PC-3 (cell line): ENCODE measurements around the gene CXXC1.

ENCODE experiments used
- EZH2 ChIP-seq: fragments of 300-600 bp; sonication (generic); IDR thresholded peaks from one replicate; pipeline ENCODE4 v1.6.1; 2017; ENCODE audit warnings: antibody characterized with exemption, mild to moderate bottlenecking, low read length; ENCODE audit not compliant: unreplicated experiment
- TF ChIP-seq, protein P1 (sequence below): fragments of 300-600 bp; sonication (generic); conservative IDR thresholded peaks from 2 replicates; pipeline ENCODE4 v1.5.1; 2017; ENCODE audit warnings: antibody characterized with exemption, low read depth, mild to moderate bottlenecking, low read length

DNA sequence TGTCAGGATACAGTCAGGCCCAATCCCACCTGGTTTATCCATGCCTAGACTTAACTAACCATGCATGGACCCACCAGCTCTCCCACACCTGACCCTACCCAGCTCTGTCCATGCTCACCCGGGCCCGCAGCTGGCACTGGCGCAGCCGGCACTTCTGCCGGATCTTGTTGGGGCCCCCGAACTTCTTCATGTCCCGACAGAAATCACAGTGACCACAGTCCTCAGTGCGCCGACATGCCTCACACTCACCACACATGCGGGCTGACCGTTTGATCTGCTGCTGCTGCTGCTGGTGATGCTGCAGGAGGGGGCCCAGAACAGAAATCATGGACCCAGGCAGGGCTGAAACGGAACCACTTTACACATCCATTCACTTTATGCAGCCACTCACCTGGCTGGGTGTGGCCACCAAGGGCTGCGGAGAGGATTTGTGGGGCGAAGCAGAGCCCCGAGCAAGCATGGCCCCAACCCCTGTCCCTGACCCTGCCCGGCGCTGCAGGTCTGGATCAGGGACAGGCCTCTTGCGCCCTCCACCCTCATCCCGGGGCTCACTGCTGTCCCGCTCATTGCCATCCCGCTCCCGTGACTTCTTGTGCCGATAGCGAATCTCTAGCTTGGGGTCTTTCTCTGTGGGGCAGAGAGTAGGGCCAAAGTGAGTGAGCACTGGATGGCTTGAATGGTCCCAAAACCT lies 1.7 kb downstream of the CXXC1 start:
- TF ChIP-seq, protein P1, sequence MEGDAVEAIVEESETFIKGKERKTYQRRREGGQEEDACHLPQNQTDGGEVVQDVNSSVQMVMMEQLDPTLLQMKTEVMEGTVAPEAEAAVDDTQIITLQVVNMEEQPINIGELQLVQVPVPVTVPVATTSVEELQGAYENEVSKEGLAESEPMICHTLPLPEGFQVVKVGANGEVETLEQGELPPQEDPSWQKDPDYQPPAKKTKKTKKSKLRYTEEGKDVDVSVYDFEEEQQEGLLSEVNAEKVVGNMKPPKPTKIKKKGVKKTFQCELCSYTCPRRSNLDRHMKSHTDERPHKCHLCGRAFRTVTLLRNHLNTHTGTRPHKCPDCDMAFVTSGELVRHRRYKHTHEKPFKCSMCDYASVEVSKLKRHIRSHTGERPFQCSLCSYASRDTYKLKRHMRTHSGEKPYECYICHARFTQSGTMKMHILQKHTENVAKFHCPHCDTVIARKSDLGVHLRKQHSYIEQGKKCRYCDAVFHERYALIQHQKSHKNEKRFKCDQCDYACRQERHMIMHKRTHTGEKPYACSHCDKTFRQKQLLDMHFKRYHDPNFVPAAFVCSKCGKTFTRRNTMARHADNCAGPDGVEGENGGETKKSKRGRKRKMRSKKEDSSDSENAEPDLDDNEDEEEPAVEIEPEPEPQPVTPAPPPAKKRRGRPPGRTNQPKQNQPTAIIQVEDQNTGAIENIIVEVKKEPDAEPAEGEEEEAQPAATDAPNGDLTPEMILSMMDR = no peak
- no peak for TF ChIP-seq EZH2
